Hematopoietic multipotent progenitor cell treated with erythropoietin and hydrocortisone succinate and interleukin-3 and kit ligand, for 6 days (in vitro differentiated cells): ENCODE results near the gene SUPT20HL1.
A peak's percentile ranks its signal among the peaks of the same experiment; 100 is the strongest.
"Not testable (repeated sequence)": the region's sequence is repeated elsewhere in the genome, so short reads cannot be mapped to it uniquely, and the experiment has no call there.

ENCODE experiments used
- DNase-seq: peaks from one replicate; pipeline ENCODE4 v3.0.0-alpha.2; 2015

The SUPT20HL1 gene

GRCh38 chrX:24364326-24364725, 3.9 kb downstream of the SUPT20HL1 start:
- DNase-seq: no peak

GRCh38 chrX:24364851-24365538, 4.6 kb downstream of the SUPT20HL1 start:
- no peak for DNase-seq

GRCh38 chrX:24366762-24367400, 6.4 kb downstream of the SUPT20HL1 start:
- not testable (repeated sequence) for DNase-seq

GRCh38 chrX:24369816-24370215, 9.4 kb downstream of the SUPT20HL1 start:
- no peak for DNase-seq

- DNase-seq: peak; percentile 78
These were observed 11.0 kb downstream of the SUPT20HL1 start for GRCh38 chrX:24371391-24371972.

GRCh38 chrX:24372021-24372763, 11.8 kb downstream of the SUPT20HL1 start:
- no peak for DNase-seq

- no peak for DNase-seq
These were observed 15.2 kb downstream of the SUPT20HL1 start for GRCh38 chrX:24375600-24376131.

- no peak for DNase-seq
These were observed 16.0 kb downstream of the SUPT20HL1 start for GRCh38 chrX:24376403-24376802.

GRCh38 chrX:24377195-24377594, 16.8 kb downstream of the SUPT20HL1 start:
- no peak for DNase-seq

GRCh38 chrX:24377911-24378468, 17.6 kb downstream of the SUPT20HL1 start:
- DNase-seq: no peak

GRCh38 chrX:24378706-24379105, 18.3 kb downstream of the SUPT20HL1 start:
- no peak for DNase-seq

GRCh38 chrX:24380262-24381187, 20.1 kb downstream of the SUPT20HL1 start:
- no peak for DNase-seq

- not testable (repeated sequence) for DNase-seq
These were observed 21.9 kb downstream of the SUPT20HL1 start for GRCh38 chrX:24382315-24382714.

- DNase-seq: no peak
These were observed 27.3 kb downstream of the SUPT20HL1 start for GRCh38 chrX:24387724-24388123.

- no peak for DNase-seq
These were observed 30.9 kb downstream of the SUPT20HL1 start for GRCh38 chrX:24391389-24391788.

GRCh38 chrX:24391843-24392242, 31.4 kb downstream of the SUPT20HL1 start:
- no peak for DNase-seq

- DNase-seq: no peak
These were observed 32.3 kb downstream of the SUPT20HL1 start for GRCh38 chrX:24392709-24393108.

GRCh38 chrX:24395775-24396174, 35.3 kb downstream of the SUPT20HL1 start:
- peak; percentile 76 for DNase-seq

- peak; percentile 40 for DNase-seq
These were observed 35.9 kb downstream of the SUPT20HL1 start for GRCh38 chrX:24396236-24396930.

- DNase-seq: no peak
These were observed 36.5 kb downstream of the SUPT20HL1 start for GRCh38 chrX:24396931-24397279.

- DNase-seq: no peak
These were observed 38.3 kb downstream of the SUPT20HL1 start for GRCh38 chrX:24398766-24399165.
